GM18517 (cell line): ENCODE results near the gene AARS1.
"Not testable (repeated sequence)": the region's sequence is repeated elsewhere in the genome, so short reads cannot be mapped to it uniquely, and the experiment has no call there.

Experiments used
- ATAC-seq: cut with Tn5 transposase; IDR thresholded peaks from one replicate; pipeline ENCODE4 v1.9.1; 2021; ENCODE audit warnings: mild to moderate bottlenecking, moderate library complexity; ENCODE audit not compliant: unreplicated experiment

The AARS1 gene

GRCh38 chr16:70276392-70276791 lies 12.9 kb downstream of the AARS1 start:
- ATAC-seq = no peak

GRCh38 chr16:70271696-70272095 lies 17.6 kb downstream of the AARS1 start:
- no peak for ATAC-seq

DNA sequence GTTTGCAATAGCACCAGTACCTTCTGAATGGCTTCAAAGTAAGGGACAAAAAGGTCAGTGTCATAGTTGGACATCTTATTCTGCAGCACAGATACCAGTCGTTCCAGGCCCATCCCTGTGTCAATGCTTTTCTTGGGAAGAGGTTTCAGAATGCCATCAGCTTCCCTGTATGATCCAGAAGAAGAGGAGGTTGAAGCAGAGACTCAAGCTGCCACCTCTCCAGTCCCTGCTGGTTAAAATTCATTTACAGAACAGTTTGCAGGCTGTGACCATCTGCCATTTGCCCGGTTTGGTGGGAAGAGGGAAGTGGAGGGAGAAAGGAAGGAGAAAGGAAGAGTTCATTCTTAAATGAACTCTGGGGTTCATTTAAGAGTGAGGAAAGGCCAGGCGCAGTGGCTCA lies 19.1 kb downstream of the AARS1 start:
- no peak for ATAC-seq

- ATAC-seq = no peak
Measured at GRCh38 chr16:70269471-70269870, 19.8 kb downstream of the AARS1 start.

GRCh38 chr16:70267922-70268321 lies 21.4 kb downstream of the AARS1 start:
- not testable (repeated sequence) for ATAC-seq

DNA sequence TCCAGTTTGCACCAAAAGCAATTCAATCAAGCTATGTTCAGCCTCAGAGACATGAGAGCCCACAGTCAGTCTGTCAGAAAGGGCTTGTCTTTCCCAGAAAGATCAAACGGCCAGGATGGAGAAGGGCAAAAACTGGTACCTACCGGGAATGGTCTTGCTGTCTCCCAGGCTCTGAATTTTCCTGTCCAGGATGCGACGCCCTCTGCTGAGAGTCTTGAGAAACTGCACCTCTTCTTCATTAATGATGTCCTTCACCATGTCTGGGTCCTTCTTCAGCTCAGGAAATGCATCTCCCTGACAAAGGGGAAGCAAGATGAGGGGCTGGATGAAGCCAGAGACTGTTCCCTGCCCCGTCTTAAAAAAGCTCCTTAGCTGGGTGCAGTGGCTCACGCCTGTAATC lies 21.8 kb downstream of the AARS1 start:
- ATAC-seq = no peak

DNA sequence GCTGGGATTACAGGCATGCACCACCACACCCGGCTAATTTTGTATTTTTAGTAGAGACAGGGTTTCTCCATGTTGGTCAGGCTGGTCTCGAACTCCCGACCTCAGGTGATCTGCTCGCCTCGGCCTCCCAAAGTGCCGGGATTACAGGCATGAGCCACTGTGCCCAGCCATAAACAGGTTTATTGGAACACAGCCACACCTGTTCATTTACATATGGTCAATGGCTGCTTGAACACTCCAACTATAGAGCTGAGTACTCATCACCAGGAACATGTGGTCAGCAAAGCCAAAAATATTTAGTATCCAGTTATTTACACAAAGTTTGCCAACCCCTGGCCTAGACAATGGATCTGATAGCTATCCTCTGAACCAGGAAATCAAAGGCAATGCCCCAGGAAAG lies 29.4 kb downstream of the AARS1 start:
- not testable (repeated sequence) for ATAC-seq

DNA sequence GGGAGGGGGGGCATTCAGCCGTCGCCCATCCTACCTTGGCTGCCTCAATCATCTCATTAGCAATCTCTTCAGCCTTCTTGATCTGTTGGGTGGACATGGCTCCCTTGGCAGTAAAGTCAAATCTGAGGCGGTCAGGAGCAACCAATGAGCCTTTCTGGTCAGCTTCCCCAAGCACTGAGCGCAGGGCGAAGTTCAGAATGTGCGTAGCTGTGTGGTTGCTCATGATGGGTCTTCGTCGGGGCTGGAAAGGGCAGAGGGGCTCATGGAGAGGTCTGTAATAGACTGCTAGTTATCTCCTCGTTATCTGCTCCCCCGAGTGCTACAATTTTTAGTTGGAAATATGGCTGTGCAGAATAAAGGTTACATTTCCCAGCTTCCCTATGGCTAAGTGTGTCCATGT lies 30.4 kb downstream of the AARS1 start:
- ATAC-seq = no peak

- no peak for ATAC-seq
Measured at GRCh38 chr16:70258065-70258464, 31.2 kb downstream of the AARS1 start.

DNA sequence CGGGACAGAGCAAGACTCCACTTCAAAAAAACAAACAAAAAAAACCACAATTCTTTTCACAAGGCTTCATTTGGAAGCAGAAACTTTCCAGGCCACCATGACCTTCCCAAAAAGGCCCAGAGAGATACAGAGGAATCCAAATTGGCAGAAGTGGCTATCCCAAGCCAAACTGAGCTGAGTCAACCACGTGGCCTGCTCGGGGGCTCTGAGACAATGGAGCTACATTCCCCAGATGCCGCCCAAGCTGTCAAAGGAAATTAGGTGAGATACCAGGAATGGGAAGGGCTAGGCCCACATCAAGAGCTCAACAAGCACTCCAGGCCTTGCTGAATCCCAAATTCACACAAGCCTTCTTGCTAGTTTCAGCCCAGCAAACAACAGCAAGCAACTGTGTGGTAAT lies 31.9 kb downstream of the AARS1 start:
- no peak for ATAC-seq

GRCh38 chr16:70255574-70255973 lies 33.7 kb downstream of the AARS1 start:
- ATAC-seq = no peak

DNA sequence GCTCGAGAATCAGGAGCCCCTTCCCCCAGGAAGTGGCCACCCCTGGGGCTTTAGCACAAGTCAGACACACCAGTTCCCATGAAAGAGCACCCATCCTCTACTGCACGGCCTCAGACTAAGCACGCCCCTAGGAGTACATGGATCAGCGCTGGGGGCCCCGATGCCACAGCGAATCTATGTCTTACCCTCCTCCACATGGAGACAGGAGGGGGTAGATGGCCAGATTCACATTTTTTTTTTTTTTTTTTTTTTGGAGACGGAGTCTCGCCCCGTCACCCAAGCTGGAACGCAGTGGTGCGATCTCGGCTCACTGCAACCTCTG lies 34.4 kb downstream of the AARS1 start:
- ATAC-seq = no peak

DNA sequence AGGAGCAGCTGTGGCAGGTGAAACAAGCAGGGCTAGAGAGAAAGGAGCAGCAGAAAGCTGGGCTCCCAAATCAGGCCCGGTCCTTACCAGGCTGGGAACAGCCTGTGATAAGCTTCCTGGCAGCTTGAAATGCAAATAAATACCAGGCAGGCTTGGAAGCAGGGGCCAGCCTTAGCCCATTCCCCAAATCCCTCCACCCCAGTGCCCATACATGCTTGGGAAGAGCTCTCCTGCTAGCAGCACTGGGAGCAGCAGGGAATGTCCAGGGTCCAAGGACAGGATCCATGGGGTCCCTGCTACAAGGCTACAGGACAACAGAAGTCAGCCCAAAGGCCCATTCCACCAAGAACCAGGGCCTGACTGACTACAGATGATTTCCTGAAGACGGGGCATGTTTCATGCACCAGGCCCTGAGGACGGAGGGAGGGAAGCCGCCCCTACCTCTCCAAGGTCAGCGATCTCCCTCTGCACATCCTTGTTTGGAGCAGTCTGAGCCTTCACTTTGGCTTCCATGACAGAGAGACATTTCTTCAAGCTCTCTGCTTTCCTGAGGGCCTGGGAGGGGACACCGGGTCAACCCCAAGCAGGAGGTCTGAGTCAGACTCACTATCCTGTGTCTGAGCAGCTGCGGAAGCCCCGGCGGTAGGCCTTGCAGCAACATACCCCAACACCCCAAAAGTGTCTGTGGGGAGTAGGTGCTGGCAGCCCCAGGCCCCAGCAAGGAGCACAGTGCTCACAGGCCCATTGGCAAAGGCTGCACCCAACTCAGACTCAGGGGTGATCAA lies 34.9 kb downstream of the AARS1 start:
- ATAC-seq = no peak

GRCh38 chr16:70253291-70254106 lies 35.8 kb downstream of the AARS1 start:
- no peak for ATAC-seq

GRCh38 chr16:70252355-70252988 lies 36.8 kb downstream of the AARS1 start:
- ATAC-seq = no peak

DNA sequence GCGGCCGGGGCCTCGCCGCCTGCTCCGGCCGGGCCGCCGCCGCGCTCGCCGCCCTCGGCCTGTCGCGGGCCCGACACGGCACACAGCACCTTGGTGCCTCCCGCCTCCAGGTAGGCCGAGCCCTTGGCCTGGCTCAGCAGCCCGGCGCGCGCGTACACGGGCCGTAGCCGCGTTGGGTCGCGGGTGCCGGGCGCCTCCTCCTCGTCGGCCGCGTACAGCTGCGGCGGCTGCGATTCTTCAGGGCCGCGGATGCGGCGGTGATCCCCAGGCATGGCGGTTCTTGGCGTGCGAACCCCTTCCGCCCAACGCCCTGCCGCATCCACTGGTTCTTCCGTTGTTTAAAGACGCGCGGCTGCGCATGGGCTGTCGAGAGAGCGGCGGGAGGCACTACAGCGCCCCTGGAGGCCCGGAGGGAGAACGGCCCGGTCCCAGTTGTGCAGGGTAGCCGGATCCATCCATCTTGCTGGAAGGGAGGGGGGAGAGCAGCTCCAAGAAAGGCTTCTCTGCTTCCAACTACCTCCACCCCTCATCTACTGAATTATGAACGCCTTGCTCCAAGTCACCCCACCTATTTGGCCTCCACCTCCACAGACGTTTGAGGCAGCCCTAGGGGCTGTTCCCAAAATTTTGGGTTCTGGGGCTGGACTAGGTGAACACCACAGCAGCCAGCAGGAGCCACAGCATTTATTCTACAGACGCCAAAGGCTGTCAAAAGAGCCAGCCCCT lies 37.5 kb downstream of the AARS1 start, which contains the start of gene EXOSC6:
EXOSC6 (minus strand) TSS at position 312 of the 726 bp plus-strand sequence; CDS start at position 272, 40 bp downstream.
- peak; percentile 82 for ATAC-seq

GRCh38 chr16:70250748-70251628 lies 38.3 kb downstream of the AARS1 start:
- ATAC-seq = peak; percentile 33

DNA sequence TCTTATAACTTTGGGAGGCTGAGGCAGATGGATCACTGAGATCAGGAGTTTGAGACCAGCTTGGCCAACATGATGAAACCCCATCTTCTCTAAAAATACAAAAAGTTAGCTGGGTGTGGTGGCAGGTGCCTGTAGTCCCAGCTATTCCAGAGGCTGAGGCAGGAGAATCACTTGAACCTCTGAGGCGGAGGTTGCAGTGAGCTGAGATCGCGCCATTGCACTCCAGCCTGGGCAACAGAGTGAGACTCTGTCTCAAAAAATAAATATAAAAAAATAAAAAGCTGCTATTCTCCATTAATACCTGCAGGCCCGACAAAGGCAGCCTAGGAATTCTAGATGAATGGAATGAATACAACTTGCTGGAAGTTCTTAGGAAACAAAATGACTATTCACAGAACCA lies 39.6 kb downstream of the AARS1 start:
- ATAC-seq = not testable (repeated sequence)

- ATAC-seq = not testable (repeated sequence)
Measured at GRCh38 chr16:70238773-70239172, 50.5 kb downstream of the AARS1 start.

DNA sequence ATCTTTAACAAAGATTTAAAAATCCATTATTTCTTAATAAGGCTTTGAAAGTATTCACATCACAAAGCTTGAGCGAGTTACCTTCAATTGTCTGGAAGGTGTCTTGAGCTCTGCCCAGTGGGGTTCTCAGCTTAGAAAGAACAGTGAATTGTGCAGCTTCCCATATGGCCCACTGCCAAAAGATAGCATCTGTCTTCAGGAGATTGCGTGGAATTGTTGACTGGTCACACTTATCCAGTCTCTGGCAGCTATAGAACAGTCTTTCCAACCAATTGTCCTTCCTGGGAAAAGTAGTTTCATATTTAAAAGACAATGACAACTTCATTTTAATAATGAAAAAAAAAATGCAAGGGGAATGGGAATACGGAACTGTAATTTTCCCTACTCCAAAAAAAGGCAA lies 57.5 kb downstream of the AARS1 start:
- not testable (repeated sequence) for ATAC-seq
